Measurements from ENCODE around the gene STK10.

Gene STK10

GRCh38 chr5:172104801-172105701 lies 83.0 kb downstream of the STK10 start:
- DNase-seq, result no peak

- no peak for DNase-seq
Observed at GRCh38 chr5:172104021-172104420, 84.0 kb downstream of the STK10 start.

- DNase-seq, result no peak
Observed at GRCh38 chr5:172102913-172103626, 85.0 kb downstream of the STK10 start.

GRCh38 chr5:172102218-172102870 lies 85.7 kb downstream of the STK10 start:
- DNase-seq, result no peak

GRCh38 chr5:172101547-172102217 lies 86.3 kb downstream of the STK10 start:
- no peak for DNase-seq

- no peak for DNase-seq
Observed at GRCh38 chr5:172098883-172099282, 89.1 kb downstream of the STK10 start.

GRCh38 chr5:172098046-172098445 lies 90.0 kb downstream of the STK10 start:
- no peak for DNase-seq

GRCh38 chr5:172097356-172097755 lies 90.7 kb downstream of the STK10 start:
- DNase-seq, result no peak

- DNase-seq, result no peak
Observed at GRCh38 chr5:172096207-172096940, 91.7 kb downstream of the STK10 start.

GRCh38 chr5:172095368-172096206 lies 92.4 kb downstream of the STK10 start:
- no peak for DNase-seq

GRCh38 chr5:172093965-172094364 lies 94.1 kb downstream of the STK10 start:
- DNase-seq, result no peak

- DNase-seq, result no peak
Observed at GRCh38 chr5:172093559-172093958, 94.5 kb downstream of the STK10 start.

- DNase-seq, result no peak
Observed at GRCh38 chr5:172091956-172092732, 95.9 kb downstream of the STK10 start.

GRCh38 chr5:172090976-172091547 lies 97.0 kb downstream of the STK10 start:
- DNase-seq, result no peak

- DNase-seq, result no peak
Observed at GRCh38 chr5:172089298-172090117, 98.5 kb downstream of the STK10 start.

GRCh38 chr5:172088801-172089200 lies 99.2 kb downstream of the STK10 start:
- DNase-seq, result no peak

- DNase-seq, result no peak
Observed at GRCh38 chr5:172086194-172086975, 101.6 kb downstream of the STK10 start.

GRCh38 chr5:172085738-172086137 lies 102.3 kb downstream of the STK10 start:
- no peak for DNase-seq

Measured in NCI-H1105 (cell line).